NCI-H69 (cell line): Measurements from ENCODE around the gene ST3GAL4.
A peak's percentile ranks its signal among the peaks of the same experiment; 100 is the strongest.
"Not testable (repeated sequence)": the region's sequence is repeated elsewhere in the genome, so short reads cannot be mapped to it uniquely, and the experiment has no call there.

Experiments
- DNase-seq: peaks from one replicate; lab custom pipeline; 2025; lab: John Stamatoyannopoulos, UW

ST3GAL4 gene

DNA sequence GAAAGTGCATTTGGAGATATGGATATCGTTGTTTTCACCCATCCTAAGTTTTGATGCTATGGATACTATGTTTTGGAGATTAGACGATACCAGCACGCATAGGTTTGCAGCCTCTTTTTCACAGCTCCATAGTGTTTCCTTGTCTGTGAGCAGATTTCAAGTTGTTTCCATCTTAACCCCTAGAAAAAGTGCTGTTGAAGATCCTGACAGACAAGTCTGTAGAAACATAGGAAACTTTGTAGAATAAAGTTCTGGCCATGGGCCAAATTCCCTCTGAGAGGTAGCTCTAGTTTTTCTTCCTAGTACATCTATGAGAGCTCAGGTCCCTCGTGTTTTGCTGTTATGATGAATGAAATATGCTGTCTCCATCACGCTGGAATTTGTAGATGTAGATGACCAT is 32.4 kb downstream of the ST3GAL4 start:
- no peak for DNase-seq

DNA sequence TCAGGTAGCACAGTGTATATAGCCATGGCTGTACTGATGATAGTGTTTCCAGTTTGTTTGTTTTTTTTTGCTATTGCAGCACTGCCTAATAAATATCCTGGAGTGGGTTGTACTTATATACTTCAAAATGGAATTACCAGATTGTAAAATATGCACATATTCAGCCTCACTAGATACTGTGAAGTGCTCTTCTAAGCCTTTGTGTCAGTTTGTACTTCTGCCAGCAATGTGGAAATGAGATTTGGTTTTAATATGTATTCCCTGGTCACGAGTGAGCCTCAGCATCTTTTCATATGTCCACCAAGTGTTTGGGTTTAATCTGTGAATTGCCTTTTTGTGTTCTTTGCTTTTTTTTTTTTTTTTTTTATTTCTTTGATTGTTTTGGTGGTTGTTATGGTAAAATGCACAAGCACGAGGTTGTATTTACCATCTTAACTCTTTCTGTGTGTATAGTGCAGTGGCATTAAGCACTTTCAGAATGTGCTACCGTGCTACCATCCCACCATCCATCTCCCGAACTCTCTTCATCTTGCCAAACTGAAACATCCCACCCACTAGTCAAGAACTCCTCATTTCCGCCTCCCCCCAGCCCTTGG is 34.9 kb downstream of the ST3GAL4 start:
- DNase-seq = no peak

DNA sequence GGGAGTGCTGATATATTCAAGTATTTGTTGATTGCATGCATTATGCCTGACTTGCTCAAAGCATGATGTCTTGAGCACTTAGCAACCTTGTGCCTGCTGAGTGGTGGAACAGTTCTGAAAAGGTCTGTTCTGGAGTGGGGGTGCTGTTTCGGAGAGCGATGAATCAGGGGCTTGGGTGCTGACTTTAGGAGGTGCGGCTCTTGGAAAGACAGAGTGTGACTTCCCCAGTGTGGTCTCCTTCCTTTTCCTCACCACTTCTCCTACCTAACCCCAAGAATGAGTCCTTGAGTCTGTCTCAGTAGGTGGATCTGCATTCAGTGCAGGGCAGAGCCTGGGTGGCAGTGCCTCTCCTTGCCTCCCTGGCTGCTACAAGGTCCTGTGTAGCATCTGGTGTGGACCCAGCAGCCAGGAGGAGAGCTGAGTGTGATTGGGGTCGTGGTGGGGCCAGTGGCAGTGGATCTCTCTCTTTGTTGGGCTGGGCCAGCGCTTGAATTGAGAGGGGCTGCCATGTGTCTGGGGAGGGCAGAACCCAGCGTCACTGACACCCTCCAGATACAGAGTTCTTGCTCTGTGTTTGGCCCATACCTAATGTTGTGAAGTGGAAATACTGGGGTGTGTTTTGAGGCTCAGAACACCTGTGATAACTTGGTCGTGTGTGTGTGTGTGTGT is 35.9 kb downstream of the ST3GAL4 start:
- no peak for DNase-seq

DNA sequence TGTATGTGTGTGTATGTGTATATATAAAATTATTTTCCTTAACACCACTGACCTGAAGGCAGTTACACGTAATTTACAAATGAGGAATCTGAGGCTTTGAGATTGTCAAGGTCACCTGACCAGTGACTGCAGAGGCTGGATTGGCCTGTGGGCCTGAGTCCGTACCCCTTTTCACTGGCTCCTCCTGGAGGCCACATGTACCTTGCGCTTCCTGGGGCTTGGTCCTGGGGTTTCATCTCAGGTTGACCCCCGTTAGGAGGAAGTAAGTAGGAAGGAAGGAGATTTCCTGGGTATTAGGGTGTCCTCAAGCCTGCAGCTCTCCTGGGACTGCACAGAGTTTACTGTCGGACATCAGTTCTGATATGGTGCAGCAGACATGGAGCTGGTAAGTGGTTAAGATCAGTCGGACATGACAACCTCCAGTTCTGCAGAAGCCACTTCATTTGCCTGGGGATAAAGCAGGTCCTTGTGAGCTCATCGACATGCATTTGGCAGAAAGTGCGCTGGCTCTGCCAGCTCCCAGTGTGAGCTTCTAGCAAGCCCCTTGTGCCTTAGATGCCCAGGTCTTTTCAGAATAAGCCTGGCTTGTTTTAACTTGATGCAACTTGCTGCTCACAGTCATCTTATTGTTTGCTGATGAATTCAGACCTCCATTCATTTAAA is 36.6 kb downstream of the ST3GAL4 start:
- peak; percentile 24 for DNase-seq

DNA sequence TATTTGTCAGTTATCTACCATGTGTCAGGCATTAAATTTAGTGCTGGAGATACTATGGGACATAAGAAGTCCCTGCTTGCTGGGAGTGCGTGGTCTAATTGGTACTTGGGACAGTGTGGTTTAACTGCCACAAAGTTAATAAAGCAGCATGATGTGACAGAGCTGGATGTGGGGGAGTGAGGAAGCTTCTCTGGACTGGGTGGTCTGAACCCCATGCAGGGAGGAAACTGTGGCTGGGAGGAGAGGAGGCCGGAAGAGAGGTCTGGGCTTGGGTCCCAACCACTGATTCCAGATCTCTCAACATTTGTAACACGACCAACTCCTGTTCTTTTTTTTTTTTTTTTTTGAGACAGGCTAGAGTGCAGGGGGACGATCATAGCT is 37.1 kb downstream of the ST3GAL4 start:
- no peak for DNase-seq

DNA sequence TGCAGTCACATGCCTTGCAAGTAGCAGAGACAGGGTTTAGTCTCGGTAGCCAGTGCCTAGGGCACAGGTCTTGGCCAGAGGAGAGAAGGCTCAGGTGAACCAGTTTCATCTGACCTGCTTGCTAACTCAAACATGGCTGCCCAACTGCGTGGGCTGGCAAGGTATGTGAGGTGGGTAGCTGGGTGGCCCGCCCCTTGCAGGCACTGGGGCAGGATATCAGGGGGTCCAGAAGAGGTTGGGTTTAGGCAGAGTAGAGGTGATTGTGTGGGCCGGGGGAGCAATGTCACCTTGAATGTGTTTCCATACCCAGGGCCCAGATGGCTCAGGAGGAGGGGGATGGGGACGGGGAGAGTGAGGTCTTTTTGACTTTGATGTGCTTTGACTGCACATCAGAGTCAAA is 37.7 kb downstream of the ST3GAL4 start:
- DNase-seq = no peak

DNA sequence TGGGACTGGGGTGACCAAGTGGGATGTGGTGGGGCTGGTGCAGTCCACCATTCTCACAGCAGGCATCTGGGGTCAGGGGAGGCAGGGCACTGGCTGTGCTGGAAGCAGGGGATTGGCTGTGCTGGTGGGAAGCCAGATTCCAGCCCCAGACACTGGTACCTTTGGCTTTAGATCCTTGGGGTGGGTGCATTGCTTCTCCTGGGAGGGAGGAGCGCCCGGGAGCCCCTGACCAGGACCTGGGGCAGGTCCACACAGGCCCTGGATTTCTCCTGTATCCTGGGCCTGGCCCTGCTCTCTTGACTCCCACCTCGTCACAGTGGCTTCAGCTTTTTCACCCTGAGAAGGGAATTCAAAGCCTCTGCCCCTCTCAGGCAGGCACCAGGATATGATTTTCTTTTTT is 38.5 kb downstream of the ST3GAL4 start:
- DNase-seq = no peak

DNA sequence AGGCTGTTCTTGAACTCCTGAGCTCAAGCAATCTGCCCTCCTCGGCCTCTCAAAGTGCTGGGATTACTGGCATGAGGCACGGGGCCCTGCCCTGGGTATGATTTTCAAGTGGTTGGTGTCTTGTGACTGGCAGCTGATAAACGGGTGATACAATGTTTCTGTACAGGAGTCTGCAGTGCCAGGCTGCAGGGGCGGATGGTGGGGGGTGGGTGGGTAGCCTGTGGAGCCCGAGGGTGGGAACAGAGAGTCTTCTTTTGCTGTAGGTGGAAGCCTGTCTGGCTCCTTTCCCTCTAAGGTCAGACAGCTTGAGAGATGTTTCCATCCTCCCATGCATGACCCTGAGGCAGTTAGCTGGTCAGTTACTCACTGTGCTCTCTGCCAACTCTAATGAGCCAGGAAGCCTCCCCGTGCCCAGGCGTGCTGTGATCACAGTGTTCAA is 39.2 kb downstream of the ST3GAL4 start:
- DNase-seq = not testable (repeated sequence)

DNA sequence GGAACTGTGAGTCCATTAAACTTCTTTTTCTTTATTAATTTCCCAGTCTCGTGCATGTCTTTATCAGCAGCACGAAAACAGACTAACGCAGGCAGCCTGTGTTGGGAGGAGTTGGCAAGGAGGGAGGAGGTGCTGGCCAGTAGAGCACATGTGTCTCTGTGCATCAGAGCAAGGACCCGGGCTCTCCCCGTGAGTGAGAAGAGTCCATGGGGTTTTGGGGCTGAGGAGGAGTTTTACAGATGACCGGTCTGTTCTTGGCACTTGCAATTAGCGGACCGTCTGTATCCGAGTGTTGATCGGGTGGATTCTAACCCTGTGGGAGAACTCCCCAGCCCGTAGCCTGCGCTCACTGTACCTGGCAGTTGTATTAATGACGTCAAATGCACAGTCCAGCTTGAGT is 40.3 kb downstream of the ST3GAL4 start:
- DNase-seq = not testable (repeated sequence)

DNA sequence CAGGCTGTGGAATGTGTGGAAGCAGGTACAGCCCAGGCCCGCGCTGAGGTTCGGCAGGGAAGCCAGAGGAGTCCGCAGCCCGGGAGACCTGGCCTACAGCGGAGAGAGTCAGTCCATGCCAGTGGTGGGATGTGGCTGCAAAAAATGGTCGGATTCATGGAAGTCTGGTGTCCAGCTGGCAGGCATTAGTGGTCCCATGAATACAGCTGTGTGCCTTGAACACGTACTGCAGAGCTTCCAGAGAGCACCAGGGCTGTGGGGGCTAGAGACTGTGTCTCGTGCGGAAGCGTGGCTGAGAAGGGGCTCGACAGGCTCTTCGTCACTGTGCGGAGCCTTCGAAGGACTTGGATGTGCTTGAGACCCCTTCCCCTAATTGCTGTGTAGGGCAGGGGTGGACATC is 40.8 kb downstream of the ST3GAL4 start:
- DNase-seq = not testable (repeated sequence)

DNA sequence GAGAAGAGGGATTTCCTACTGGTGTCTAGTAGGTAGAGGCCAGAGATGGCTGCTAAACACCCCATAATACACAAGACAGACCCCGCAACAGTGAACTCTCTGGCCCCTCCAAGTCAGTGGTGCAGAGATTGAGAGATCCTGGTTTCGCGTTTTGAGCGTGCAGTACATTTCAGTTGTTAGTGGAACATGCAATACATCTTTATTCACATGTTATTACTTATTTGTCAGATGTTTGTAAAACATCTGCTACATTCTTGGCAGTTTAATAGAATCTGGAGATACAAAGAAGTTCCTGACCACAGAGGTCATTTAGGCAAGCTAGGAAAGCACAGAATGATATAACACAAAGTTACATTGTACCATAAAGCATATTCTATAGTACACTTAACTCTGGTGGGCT is 41.5 kb downstream of the ST3GAL4 start:
- no peak for DNase-seq

DNA sequence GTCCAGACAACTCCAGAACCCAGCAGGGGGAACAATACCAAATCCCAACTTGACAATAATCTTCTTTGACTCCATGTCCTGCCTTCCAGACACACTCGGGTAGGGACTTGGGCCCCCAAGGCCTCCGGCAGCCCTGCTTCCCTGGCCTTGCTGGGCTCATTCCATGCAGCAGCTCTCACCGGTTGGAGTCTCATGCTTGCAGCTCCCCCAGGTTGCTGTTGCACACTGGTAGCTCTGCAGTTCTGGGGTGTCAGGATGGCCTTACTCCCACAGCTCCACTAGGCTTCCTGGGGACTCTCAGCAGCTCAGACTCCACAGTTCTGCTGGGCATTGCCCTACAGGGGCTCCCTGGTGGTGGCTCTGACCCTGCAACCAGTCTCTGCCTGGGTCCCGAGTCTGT is 42.8 kb downstream of the ST3GAL4 start:
- DNase-seq = no peak

DNA sequence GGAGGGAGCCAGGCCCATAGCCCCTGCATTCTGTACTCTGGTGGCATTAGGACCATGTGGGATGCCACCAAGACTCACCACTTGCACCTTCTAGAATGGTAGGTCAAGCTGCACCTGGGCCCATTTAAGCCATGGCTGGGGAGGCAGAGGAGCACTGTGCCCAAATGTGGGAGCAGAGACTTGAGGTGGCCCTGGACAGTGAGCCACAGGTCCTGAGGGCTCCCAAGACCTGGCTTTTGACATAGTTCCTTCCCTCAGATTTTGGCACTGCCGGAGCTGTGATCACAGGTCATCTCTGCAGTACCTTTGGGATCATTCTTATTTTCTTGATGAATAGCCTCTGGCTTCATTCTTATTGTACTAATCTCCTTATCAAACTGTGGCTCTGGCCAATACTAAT is 43.2 kb downstream of the ST3GAL4 start:
- DNase-seq = no peak

DNA sequence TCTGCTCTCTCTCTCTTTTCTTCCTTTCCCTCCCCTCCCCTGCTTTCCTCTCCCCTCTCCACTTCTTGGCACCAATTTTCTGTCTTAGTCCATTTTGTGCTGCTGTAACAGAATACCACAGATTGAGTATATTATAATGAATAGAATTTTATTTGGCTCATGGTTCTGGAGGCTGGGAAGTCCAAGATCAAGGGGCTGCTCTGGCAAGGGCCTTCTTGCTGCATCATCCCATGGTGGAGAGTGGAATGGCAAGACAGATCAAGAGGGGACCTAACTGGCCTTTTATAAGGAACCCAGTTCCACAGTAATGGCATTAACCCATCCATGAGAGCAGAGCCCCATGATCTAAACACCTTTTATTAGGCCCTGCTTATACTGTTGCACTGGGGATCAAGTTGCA is 44.5 kb downstream of the ST3GAL4 start:
- DNase-seq = no peak

DNA sequence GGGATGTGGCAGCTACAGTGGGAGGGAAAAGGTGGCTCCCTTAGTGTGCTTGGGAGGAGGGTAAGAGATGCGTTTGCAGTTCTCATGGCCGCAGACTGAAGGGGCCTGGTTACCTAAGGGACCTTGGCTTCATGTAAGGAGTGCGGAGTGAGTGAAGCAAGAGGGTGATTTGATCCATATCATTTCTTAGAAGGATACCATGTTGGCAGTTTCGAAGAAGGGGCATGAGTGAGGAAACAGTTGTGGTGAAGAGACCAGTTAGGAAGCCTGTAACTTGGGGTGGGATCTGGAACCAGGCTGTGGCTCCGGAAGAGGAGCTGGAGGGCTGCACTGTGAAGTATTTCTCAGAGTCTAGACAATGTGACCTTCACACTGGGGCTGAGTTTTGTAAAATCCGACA is 45.0 kb downstream of the ST3GAL4 start:
- no peak for DNase-seq

DNA sequence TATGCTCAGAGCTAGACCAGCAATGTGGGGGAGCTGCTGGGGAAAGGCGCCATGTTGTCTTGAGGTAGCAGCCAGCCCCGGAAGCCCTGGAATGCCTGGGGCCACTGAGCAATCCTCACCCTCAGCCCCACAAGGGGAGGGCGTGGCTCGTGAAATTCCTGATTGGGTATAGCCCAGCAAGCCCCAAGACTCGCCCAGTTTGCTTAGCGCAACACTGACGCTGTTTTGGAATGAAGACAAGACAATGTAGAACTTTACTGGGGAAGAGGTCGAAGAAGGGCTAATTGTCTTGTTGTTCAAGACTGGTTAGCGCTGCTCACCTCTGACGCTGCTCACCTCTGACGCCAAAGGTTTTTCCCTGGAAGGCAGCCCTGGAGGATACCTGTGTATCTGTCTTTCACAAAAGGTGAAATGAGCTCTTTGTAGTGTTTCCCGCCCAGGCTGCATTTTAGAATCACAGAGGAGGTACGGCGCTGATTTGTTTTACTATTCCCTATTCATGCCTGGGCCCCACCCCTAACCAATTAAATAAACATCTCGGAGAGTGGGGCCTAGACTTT is 47.6 kb downstream of the ST3GAL4 start:
- peak; percentile 69 for DNase-seq

DNA sequence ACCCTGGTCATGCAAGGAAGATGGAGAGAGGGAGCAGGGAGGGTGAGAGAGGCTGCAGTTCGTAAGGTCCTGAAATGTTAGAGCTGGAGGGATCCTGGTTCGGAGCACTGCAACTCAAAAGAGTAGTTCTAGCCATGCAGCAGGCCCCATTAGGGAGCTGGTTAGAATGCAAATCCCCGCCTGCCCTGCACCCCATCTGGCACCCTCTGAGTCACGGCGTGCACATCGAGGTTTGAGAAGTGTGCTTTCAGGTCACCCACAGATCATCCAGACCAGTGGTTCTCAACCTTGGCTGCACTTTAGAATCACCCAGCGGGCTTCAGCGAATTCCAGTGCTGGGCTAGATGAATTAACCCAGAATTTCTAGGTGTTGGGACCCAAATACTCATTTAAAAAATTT is 48.2 kb downstream of the ST3GAL4 start:
- DNase-seq = no peak

DNA sequence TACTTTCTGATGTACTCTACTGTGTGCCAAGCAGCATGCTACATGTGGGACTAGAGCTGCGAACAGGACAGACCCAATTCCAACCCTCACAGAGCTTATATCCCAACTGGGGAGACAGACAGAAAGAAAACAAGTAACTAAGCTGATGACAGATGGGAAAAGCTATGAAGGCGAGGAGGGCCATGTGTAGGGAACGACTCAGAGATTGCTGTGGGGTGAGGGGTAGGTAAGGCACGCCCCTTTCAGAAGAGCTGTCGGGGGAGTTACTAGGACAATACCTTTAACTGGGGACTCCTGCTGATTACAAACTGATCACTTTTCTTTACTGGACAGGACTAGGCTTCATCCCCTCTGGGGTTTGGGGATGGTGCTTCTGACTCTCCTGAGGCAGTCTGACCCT is 48.9 kb downstream of the ST3GAL4 start:
- DNase-seq = peak; percentile 33

DNA sequence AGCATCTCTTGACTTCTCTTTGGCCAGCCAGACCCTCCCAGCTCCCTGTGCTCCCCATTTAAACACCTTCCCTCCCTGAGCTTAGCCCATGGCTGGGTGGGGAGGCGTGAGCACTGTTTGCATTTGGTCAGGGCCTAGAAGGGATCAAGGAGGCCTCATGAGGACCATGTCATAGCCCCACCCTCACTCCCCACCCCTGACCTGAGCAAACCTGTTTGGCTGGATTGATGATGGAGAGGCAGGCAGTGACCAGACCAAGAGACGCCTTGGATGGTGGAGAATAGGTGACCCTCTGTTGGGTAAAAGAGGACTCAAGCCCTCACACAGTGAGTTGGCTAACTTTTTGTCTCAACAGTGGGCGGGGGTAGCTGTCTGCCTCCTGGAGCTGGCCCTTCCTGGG is 49.9 kb downstream of the ST3GAL4 start:
- no peak for DNase-seq

DNA sequence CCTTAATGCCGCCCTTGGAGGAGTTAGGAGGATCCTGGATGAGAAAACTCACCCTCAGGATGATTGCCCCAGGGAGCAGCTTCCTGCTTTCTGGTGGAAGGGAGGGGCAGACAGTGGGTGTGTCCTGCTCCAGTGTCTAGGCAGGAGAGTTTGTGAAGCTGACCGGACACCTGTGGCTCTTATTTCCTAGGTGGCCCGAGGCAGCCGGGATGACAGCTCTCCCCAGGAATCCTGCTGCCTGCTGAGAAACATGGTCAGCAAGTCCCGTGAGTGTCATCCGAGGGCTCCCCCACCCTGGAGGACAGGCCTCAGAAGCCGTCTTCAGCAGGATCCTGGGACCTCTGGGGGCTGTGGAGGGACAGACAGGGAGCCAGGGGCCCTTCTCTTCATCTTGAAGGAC is 50.4 kb downstream of the ST3GAL4 start:
- DNase-seq = peak; percentile 74

DNA sequence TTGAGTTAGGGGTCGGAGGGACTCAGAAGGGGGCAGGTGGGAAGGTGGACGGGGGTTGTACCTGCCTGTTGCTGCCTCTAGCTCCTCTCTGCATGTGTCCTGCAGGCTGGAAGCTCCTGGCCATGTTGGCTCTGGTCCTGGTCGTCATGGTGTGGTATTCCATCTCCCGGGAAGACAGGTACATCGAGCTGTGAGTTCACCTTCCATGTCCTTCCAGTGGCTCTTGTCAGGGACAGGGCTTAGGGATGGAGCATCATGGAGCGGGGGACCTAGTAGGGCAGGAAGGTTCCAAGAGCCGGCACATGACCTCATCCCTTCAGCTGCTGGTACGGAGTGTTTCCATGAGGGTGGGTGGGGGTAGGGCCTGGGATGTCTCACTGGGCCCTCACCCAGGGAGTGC is 50.9 kb downstream of the ST3GAL4 start:
- DNase-seq = no peak

DNA sequence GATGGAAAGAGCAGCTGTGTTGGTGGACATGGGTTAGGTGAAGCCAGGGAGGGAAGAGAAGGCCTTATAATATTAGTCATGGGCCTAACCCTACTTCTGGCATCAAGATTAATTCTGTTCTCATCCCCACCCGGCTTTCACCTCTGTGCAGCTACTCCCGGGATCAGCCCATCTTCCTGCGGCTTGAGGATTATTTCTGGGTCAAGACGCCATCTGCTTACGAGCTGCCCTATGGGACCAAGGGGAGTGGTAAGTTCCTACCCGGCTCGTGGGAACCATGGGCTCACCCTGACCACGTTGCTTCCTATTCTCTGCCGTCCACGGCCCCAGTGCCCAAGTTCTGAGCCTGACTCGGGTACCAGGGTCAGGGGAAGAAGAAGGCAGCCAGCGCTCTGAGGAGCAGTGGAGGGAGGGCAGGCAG is 51.6 kb downstream of the ST3GAL4 start:
- DNase-seq = no peak

DNA sequence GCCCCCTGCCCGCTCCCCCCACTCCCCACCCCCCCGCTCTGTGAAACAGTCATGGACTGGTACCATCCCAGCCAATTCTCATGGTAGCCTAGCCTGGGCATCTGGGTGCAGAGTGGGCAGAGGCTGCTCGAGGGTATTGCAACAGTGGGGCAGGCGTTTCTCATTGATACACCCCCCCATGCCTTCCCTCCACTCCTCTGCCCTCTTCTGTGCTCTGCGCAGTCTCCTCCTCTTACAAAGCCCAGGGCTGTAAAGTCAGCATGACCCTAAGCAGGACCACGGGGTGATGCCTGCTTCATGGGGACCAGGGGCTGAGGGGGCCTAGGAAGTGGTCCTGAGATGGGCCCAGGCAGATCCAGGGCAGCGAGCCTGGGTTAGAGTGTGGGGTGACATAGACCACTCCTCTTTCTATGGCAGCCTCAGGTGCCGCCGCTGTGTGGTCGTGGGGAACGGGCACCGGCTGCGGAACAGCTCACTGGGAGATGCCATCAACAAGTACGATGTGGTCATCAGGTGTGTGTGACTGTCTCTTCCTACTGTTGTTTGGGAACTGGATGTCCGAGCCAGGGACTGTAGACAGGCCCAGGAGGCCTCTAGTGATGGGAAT is 52.3 kb downstream of the ST3GAL4 start:
- no peak for DNase-seq
